CD4-positive, alpha-beta T cell treated with Interleukin-15 for 1 hour (primary cell): ENCODE results near the gene CHST2.
"Not testable (repeated sequence)": the region's sequence is repeated elsewhere in the genome, so short reads cannot be mapped to it uniquely, and the experiment has no call there.

Experiments
- DNase-seq: peaks from one replicate; pipeline ENCODE4 v3.0.0-alpha.2; 2020

CHST2 gene, protein sequence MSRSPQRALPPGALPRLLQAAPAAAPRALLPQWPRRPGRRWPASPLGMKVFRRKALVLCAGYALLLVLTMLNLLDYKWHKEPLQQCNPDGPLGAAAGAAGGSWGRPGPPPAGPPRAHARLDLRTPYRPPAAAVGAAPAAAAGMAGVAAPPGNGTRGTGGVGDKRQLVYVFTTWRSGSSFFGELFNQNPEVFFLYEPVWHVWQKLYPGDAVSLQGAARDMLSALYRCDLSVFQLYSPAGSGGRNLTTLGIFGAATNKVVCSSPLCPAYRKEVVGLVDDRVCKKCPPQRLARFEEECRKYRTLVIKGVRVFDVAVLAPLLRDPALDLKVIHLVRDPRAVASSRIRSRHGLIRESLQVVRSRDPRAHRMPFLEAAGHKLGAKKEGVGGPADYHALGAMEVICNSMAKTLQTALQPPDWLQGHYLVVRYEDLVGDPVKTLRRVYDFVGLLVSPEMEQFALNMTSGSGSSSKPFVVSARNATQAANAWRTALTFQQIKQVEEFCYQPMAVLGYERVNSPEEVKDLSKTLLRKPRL

DNA sequence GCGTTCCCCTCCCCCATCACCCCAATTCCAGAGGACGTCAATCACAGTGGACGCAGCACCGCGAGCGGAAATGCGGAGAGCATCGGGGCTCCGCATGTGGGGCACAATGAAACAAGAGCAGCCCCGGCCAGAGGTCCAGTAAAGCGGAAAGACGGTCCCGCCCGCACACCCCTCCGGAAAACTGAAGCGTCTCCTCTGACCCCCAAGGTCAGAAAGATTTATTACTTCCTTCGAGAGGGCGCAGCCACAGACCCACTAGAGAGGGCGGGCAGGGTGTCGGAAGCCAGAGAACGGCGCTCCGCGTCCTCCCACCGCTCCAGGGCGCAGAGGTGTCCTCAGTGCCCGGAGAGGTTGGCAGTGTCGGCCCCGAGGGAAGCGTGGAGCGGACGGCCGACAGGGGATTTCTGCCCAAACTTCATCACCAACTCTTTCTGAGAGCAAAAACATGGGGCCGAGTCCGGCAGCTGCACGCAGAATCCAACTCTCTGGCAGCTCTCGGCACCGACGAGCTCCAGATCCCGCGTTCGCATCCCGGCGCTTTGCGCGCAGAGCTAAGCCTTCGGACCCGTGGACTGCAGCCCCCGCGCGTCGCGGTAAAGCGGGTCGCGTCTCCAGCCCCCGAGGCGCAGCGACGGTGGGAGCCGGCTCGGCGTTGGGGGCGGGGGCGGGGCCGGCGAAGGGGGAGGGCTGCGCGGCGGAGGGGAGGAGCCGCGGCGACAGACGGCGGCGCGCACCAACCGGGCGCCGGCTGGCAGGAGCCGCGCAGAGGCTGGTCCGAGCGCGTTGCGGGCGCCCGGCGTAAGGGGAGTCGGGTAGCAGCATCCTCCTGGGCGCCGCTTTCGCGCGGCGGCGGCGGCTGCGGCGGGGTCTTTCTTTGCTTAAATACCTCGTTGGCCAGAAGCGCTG lies at the start of gene CHST2:
CHST2 (plus strand) TSS at position 763 of the 906 bp plus-strand sequence. CDS start 1,046 bp downstream, outside the sequence.
- peak; percentile 73 for DNase-seq

DNA sequence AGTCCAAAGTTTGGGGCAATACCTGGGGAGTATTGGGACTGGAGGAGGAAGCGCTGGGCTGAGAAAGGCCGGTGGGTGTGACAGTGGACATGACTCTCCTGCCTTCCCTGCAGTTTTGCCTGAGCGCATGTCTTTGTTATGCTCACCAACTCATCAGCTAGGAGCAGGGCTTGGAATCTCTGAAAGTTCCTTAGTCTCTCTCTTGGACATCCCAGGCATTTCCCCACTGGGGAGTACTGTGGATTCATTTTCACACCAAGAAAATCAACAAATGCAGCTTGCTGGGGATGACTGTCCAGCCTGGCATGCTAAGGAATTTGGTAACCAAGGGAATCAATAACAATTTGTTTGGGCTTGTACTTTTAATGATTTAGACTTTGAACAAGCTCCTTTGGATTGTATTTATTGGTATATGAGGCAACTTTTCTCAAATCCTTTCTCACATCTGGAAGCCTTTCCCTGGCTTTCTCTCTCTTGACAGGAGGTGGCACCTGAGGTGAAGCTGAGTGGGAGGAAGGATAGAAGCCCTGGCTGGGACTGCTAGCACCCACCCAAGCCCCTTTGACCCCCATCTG lies 48.5 kb upstream of the CHST2 start:
- no peak for DNase-seq

DNA sequence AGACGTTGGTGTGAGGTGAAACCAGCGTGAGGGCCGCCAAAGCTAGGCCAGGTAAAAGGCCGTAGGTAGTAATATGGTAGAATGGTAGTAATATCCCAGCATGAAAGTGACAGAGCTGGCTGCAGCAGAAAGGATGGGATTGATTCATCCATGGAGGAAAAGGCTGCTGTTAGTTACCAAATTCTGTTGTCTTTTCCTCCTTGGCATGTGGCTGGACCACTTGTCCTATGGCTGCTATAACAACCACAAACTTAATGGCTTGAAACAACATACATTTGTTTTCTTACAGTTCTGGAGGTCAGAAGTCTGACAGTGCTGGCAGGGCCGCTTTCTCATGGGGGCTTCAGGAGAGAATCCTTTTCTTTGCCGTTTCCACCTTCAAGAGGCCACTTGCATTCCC lies 47.8 kb upstream of the CHST2 start:
- DNase-seq: no peak

DNA sequence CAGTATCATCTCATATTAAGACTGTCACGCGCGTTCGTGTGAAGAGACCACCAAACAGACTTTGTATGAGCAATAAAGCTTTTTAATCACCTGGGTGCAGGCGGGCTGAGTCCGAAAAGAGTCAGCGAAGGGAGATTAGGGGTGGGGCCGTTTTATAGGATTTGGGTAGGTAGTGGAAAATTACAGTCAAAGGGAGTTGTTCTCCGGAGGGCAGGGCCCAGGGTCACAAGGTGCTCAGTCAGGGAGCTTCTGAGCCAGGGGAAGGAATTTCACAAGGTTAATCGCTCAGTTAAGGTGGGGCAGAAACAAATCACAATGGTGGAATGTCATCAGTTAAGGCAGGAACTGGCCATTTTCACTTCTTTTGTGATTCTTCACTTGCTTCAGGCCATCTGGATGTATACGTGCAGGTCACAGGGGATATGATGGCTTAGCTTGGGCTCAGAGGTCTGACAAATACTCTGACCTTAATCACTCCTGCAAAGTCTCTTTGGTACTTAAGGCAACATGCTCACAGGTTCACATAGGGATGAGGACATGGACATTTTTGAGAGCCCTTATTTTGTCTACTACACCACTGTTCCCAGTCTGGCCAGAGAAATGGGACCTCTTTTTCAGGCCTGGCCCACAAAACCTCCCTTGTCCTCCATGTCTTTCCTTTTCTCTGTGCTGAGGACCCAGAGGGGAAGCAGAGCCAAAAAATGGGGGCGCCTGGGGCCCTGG lies 47.1 kb upstream of the CHST2 start:
- DNase-seq: not testable (repeated sequence)

DNA sequence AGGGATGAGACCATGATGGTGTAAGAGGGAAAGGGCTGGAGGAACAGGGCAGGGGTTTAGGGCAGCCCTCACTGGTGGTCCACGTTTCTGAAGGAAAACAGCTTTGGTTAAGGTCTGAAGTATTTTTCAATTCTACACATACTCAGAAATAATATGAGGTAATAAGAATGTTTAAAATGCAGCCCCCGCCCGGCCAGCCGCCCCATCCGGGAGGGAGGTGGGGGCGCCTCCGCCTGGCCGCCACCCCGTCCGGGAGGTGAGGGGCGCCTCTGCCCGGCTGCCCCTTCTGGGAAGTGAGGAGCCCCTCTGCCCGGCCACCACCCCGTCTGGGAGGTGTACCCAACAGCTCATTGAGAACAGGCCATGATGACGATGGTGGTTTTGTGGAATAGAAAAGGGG lies 46.0 kb upstream of the CHST2 start:
- not testable (repeated sequence) for DNase-seq

DNA sequence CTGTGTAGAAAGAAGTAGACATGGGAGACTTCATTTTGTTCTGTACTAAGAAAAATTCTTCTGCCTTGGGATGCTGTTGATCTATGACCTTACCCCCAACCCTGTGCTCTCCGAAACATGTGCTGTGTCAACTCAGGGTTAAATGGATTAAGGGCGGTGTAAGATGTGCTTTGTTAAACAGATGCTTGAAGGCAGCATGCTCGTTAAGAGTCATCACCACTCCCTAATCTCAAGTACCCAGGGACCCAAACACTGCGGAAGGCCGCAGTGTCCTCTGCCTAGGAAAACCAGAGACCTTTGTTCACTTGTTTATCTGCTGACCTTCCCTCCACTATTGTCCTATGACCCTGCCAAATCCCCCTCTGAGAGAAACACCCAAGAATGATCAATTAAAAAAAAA lies 45.6 kb upstream of the CHST2 start:
- not testable (repeated sequence) for DNase-seq

DNA sequence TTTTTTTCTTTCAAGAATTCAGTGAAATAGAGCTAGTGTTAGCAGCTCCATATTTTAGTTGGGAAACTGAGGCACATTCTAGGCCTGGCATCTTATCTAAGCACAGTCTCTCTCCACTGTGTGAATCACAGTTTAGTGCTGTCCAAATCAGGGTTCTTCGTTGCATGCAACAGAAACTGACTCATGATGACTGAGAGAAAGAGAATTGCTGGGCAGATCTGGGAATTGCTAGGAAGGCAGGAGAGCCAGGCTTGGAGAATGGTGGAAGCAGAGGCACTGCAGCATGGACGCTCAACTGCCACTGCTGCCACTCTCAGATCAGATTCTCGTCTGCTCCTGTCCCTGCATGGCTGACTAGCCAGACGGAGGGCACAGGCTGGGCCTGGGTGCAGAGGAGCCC lies 40.7 kb upstream of the CHST2 start:
- DNase-seq: no peak

DNA sequence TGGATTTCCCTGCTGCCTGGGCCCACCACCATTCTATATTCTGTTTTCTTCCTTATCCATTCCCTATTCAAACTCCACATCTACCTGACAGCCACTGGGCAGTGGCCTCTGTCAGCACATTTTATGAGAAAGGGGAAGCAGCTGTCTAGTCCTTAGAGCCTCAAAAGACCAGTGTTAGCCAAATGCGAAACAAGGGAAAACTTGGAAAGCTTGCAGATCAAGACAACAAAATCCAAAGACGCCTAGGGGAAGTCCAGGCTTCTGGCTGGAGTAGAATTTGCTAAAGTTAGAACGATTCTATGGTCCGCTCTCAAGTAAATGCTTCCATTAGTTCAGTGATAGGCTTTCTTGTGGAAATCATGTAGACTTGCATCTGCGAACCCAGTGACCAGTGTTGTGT lies 39.4 kb upstream of the CHST2 start:
- no peak for DNase-seq

DNA sequence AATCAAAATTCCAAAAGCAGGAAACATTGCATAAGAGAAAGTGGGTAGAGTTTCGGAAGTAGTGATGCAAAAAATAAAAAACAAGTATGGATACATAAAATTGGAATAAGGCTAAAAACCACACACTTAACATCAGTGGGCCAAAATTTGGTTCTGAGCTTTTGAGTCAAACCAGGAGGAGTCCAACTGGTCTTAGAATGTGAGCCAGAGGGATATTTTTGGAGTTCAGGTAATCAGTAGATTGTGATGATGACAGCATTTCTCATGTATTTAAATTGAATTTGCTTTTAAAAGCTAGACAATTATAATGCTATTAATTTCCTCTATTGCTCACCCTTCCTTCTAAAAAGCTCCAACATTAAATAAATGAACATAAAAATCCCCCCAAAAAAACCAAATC lies 38.2 kb upstream of the CHST2 start:
- no peak for DNase-seq

DNA sequence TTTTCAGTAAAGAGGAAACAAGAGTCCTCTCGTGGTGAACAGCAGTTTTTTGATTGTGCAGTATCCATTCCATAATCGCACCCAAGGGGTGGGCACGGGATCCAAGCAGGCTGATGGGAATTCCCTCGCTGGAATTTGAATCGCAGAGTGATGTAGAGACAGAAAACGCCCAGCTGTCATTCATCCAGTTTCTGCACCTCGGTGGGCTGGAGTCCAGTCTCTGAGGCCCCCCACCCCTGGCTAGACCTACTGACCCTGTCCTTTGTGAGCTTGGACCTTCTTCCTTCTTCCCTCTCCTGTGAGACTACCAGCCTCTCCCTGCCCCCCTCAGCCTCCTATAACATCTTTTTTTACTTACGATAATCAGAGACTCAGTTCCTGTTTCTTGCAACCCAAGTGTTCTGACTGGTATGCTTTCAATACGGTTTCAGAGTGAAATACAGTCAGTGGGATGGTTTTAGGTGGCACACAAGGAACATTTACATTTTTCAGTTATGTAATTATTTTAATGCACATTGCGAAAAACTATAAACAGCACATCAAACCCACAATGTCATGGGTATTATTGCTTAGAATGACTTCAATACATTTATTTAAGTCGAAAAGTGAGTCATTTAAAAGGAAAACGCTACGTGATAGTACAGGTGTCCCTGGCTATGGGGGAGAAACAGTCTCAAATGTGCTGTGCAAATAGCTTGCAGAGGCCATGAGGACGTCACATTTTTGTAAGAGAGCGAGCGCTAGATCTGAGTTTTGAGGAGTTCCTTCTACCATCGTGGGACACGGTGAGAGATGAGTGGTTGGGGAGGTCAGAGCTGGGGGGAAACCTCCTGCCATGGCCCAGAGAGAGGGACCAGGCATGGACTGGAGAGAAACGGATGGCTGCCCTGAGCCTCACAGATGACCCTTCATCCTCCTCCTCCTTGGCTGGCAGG lies 37.5 kb upstream of the CHST2 start:
- no peak for DNase-seq

DNA sequence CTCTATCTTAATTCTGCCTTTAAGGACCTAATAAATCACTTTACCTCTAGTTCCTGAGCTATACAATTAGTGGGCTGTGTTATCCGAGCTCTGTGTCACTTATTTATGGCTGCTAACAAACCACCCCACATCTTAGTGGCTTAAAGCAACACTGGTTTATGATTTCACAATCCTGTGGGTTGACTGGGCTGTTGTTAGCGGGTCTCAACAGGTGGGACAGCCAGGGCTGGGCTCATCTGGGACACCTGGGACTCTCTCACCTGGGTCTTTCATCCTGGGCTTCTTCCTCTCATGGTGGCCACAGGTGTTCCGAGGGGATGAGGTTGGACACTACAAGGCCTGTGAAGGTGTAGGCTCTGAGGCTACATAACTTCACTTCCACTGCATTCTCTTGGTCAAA lies 35.8 kb upstream of the CHST2 start:
- DNase-seq: no peak

DNA sequence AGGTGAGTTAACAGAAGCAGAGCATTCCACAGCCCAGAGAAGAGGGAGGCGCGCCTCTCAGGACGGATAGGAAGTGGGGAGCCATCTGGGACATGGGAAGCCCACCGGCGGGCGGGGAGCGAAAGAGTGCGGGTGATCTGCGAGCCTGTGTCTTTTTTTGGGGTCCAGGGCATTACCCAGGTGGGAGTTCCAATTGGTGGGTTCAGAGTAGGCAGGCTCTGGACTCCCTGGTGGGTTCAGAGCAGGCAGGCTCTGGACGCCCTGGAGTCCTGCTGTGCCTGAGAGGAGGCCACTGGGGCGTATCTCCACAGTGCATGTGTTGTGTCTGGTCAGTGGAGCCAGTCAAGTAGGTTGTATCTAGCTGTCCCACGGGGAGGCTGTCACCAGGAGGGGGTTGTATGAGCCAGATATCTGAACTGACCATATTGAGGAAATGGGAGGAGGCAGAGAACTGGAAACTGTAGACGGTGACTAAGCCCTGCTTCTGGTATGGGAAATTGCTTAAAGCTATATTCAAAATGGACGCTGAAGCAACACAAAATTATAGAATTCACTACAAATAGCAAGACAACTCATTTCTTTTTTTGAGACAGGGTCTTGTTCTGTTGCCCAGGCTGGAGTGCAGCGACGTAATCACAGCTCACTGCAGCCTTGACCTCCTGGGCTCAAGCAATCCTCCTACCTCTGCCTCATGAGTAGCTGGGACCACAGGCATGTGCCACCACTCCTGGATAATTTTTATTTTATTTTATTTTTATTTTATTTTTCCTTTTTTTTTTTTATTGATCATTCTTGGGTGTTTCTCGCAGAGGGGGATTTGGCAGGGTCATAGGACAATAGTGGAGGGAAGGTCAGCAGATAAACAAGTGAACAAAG lies 34.5 kb upstream of the CHST2 start:
- peak; percentile 44 for DNase-seq

DNA sequence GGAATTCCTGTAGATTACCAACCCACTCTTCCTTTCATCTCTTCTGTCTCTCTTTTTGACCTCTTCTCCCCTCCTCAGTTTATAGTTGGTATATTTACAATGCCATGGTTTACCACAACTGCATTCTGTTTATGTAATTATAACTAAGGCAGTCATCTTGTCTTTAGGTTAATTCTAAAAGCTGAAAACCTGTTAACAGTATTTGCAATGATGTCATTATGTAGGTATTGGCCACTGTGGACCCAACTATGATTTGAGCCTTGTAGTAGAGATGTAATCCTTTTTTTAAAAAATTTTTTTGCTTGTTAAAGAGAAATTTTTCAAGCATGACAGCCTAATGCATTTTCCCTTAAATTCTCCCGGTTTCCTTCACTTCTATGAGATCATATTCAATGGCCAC lies 30.7 kb upstream of the CHST2 start:
- DNase-seq: no peak

DNA sequence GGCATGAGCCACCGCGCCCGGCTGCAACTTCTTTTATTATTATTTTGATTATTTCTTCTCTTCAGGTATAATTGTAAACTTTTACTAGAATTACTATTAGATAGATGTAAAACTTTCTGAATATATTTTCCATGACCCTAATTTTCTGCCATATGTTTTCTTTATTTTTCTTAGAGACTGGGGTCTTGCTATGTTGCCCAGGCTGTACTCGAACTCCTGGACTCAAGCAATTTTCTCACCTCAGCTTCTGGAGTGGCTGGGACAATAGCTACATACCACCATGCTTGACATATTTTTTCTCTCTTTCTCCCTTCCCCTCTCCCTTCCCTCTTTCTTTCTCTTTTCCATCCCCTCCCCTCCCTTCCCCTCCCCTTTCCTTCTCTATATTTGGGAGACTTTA lies 29.6 kb upstream of the CHST2 start:
- no peak for DNase-seq

DNA sequence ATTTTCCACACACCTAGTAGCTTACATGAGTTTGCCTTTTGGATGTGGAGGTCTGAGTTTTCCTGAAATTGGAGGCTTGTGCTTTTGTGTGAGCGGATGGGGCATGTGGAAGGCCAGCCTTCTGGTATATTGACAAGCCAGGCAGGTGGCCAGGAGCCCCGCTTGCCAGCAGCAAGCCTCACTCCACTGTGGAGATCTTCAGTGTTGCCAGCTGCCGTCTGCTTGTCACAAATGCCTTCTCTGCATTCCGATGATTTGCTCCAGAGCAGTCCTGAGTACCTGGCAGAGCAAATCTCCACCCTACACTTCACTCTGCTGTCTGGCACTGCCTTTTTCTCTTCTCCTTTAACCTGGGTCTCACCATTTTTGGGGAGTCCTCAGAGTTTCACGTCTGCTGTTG lies 29.1 kb upstream of the CHST2 start:
- DNase-seq: no peak

DNA sequence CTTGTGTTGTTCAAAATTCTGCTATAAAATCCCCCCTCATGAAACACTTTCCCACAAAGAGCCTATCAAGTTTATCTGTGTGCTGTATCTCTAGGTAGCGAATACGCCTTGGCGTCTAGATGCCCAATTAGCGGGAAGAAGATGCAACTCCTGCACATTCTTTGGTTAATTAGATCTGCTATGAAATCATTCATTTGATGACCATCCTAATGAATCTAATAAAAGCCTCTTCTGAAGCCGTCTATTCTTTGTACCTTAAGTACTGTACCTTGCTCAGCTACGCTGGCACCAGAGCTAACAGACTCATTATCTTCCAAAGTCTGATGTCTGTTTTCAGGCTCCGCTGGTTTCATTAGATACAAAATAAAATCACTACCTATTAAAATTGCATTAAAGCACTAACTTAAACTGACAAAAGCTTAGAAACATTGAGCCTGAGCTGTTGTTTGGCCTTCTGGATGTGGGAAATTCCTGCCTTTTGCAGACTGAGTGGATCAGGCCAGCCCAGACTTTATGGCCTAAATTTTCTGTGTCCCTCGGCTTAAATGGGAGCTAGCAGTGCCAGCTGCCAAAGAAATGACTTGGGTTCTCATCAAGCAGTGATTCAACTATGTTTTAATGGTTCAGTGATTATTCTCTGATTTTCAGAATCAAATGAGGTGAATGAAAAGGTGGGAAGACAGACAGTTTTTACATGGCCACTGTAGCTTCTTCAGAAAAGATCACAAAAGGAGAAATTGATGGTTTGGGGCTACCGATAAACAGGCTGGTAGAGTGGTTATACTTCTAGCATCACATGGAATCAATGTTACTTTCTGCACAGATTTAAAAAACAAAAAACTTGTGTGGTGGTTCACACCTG lies 28.4 kb upstream of the CHST2 start:
- DNase-seq: no peak

DNA sequence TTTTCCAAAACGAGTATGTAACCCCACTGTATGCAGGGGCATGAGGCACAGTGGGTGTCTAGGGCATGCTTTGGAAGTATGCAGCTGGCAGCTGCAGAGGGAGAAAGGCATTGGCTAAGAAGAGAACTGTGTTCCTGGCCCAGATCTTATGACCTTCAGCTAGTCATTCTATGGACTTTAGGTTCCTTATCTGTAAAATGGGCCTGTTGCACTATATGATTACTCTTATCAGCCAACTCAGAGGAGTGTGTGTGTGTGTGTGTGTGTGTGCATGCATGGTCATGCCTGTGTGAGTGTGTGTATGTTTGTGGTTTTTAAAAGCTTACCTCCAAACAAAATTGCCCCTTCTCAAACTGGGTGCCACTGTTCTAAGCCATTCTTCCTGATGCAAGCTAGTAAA lies 27.4 kb upstream of the CHST2 start:
- no peak for DNase-seq

DNA sequence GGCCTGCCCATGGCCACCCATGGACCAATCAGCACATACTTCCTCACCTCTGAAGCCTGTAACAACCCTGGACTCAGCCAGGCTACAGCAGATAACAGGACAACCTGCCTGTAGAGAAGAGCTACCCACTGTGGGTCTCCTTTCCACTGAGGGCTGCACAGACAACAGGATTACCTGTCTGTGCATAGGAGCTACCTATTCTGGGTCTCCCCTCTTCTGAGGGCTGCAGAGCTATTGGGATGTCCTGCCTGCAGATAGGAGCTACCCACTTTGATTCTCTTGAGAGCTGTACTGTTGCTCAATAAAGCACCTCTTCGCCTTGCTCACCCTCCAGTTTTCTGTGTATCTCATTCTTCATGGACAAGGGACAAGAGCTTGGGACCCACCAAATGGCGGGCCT lies 23.8 kb upstream of the CHST2 start:
- DNase-seq: no peak

DNA sequence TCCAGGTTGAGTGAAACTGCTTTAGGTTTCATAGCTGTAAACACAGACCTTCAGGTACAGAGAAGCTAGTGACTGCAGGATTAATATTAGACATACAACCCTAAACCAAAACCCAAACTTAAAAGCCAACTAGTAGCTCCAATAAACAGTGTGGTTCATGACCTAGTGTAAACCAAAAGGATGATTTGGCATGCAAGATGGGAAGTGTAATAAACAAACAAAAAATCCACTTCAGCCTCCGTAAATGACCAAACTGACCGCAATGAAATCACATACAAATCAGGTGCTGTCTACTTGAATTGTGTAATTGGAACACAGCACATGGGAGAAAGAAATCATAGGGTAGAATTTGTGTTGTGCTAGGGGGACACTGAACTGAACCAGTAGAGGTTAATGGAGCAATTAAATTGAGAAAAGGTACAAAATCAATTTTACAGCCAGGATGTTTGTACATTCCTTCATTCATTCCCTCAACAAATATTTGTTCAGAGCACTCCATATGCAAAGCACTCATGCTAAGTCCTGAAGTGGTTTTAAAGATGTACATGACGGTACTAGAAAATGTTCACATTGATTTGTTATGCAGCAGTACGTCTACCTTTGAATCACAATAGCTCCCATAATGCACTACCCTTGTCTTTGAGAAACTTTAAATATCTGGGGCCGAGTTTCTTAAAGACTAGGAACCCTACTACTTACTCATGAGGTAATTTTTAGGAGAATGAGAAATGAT lies 21.4 kb upstream of the CHST2 start:
- DNase-seq: no peak
